ENCODE results near the gene TMEM237.

The TMEM237 gene

GRCh38 chr2:201668402-201668910 lies 25.2 kb upstream of the TMEM237 start:
- H2AFZ ChIP-seq (ENCODE audit: low read length) = no peak overlapping the region
- DNase-seq = no peak
- TF ChIP-seq EZH2phosphoT487 (IDR thresholded peaks at IDR 0.05; ENCODE audit: low read length) (no peak), EZH2 (optimal IDR thresholded peaks at IDR 0.05; ENCODE audit: low read depth, low read length) (no peak), CTCF (IDR thresholded peaks at IDR 0.05; ENCODE audit: low read length) (no peak)

GRCh38 chr2:201664334-201664733 lies 21.0 kb upstream of the TMEM237 start:
- Histone ChIP-seq H3K9ac (ENCODE audit: low read length) (no peak overlapping the region), H4K20me1 (ENCODE audit: insufficient read depth, low read length) (no peaks in the 10 kb centered on the region), H3K4me1 (ENCODE audit: low read length) (no peaks in the 10 kb centered on the region), H3K9me2 (replicated peaks; ENCODE audit: insufficient read depth, low read length) (no peaks in the 10 kb centered on the region), H3K9me3 (replicated peaks; ENCODE audit: insufficient read depth, low read length) (no peaks in the 10 kb centered on the region), H3F3A (ENCODE audit: insufficient read depth, low read length) (no peaks in the 10 kb centered on the region), H3K36me3 (replicated peaks; ENCODE audit: insufficient read depth, low read length) (no peaks in the 10 kb centered on the region), H3K4me2 (ENCODE audit: low read depth, low read length) (no peak overlapping the region), H2AFZ (ENCODE audit: low read length) (no peak overlapping the region), H3K27ac (ENCODE audit: low read length) (no peak overlapping the region), H3K79me2 (ENCODE audit: low read length) (no peaks in the 10 kb centered on the region), H3K27me3 (replicated peaks; ENCODE audit: insufficient read depth, low read length) (no peaks in the 10 kb centered on the region), H3K4me3 (ENCODE audit: low read length) (no peak overlapping the region)
- DNase-seq = no peak
- TF ChIP-seq CTCF (IDR thresholded peaks at IDR 0.05; ENCODE audit: low read length) (no peak), EZH2phosphoT487 (IDR thresholded peaks at IDR 0.05; ENCODE audit: low read length) (no peak), EZH2 (optimal IDR thresholded peaks at IDR 0.05; ENCODE audit: low read depth, low read length) (no peak)

More at GRCh38 chr2:201668402-201668910, 25.2 kb upstream of the TMEM237 start:
- no peak overlapping the region for H3K4me2 ChIP-seq (ENCODE audit: low read depth, low read length)
- no peak overlapping the region for H3K27ac ChIP-seq (ENCODE audit: low read length)
- no peaks in the 10 kb centered on the region for H3K36me3 ChIP-seq (replicated peaks; ENCODE audit: insufficient read depth, low read length)
- H3K27me3 ChIP-seq (replicated peaks; ENCODE audit: insufficient read depth, low read length) = no peaks in the 10 kb centered on the region
- no peak overlapping the region for H3K4me3 ChIP-seq (ENCODE audit: low read length)
- no peak overlapping the region for H3K9ac ChIP-seq (ENCODE audit: low read length)
- no peaks in the 10 kb centered on the region for H3K9me2 ChIP-seq (replicated peaks; ENCODE audit: insufficient read depth, low read length)
- no peaks in the 10 kb centered on the region for H3K9me3 ChIP-seq (replicated peaks; ENCODE audit: insufficient read depth, low read length)
- no peaks in the 10 kb centered on the region for H3K79me2 ChIP-seq (ENCODE audit: low read length)
- H3K4me1 ChIP-seq (ENCODE audit: low read length) = no peaks in the 10 kb centered on the region
- H3F3A ChIP-seq (ENCODE audit: insufficient read depth, low read length) = no peaks in the 10 kb centered on the region
- H4K20me1 ChIP-seq (ENCODE audit: insufficient read depth, low read length) = no peaks in the 10 kb centered on the region

GRCh38 chr2:201661366-201661765 lies 18.1 kb upstream of the TMEM237 start:
- Histone ChIP-seq H3K36me3 (replicated peaks; ENCODE audit: insufficient read depth, low read length) (no peaks in the 10 kb centered on the region), H3K9me2 (replicated peaks; ENCODE audit: insufficient read depth, low read length) (no peaks in the 10 kb centered on the region), H2AFZ (ENCODE audit: low read length) (no peak overlapping the region), H3F3A (ENCODE audit: insufficient read depth, low read length) (no peaks in the 10 kb centered on the region), H3K4me1 (ENCODE audit: low read length) (no peaks in the 10 kb centered on the region), H3K9ac (ENCODE audit: low read length) (no peak overlapping the region), H3K4me3 (ENCODE audit: low read length) (no peak overlapping the region), H3K27ac (ENCODE audit: low read length) (no peak overlapping the region), H3K79me2 (ENCODE audit: low read length) (no peaks in the 10 kb centered on the region), H3K27me3 (replicated peaks; ENCODE audit: insufficient read depth, low read length) (no peaks in the 10 kb centered on the region), H3K4me2 (ENCODE audit: low read depth, low read length) (no peak overlapping the region), H3K9me3 (replicated peaks; ENCODE audit: insufficient read depth, low read length) (no peaks in the 10 kb centered on the region), H4K20me1 (ENCODE audit: insufficient read depth, low read length) (no peaks in the 10 kb centered on the region)
- TF ChIP-seq EZH2 (optimal IDR thresholded peaks at IDR 0.05; ENCODE audit: low read depth, low read length) = no peak
- no peak for TF ChIP-seq CTCF (IDR thresholded peaks at IDR 0.05; ENCODE audit: low read length)
- TF ChIP-seq EZH2phosphoT487 (IDR thresholded peaks at IDR 0.05; ENCODE audit: low read length) = no peak
- no peak for DNase-seq
